HL-60/S4 treated with phorbol 12-myristate 13-acetate at 8.2 ng/mL for 4 days and 3 days (cell line): Measurements from ENCODE around the gene ARHGAP23.

Experiments
- in situ Hi-C: fragments of 300-500 bp; cut with MboI; formaldehyde crosslinking; loops from 2 replicates; pipeline ENCODE4 v1.15.0; 2022; ENCODE audit warnings: low sequenced_read_pairs

ARHGAP23 gene, protein sequence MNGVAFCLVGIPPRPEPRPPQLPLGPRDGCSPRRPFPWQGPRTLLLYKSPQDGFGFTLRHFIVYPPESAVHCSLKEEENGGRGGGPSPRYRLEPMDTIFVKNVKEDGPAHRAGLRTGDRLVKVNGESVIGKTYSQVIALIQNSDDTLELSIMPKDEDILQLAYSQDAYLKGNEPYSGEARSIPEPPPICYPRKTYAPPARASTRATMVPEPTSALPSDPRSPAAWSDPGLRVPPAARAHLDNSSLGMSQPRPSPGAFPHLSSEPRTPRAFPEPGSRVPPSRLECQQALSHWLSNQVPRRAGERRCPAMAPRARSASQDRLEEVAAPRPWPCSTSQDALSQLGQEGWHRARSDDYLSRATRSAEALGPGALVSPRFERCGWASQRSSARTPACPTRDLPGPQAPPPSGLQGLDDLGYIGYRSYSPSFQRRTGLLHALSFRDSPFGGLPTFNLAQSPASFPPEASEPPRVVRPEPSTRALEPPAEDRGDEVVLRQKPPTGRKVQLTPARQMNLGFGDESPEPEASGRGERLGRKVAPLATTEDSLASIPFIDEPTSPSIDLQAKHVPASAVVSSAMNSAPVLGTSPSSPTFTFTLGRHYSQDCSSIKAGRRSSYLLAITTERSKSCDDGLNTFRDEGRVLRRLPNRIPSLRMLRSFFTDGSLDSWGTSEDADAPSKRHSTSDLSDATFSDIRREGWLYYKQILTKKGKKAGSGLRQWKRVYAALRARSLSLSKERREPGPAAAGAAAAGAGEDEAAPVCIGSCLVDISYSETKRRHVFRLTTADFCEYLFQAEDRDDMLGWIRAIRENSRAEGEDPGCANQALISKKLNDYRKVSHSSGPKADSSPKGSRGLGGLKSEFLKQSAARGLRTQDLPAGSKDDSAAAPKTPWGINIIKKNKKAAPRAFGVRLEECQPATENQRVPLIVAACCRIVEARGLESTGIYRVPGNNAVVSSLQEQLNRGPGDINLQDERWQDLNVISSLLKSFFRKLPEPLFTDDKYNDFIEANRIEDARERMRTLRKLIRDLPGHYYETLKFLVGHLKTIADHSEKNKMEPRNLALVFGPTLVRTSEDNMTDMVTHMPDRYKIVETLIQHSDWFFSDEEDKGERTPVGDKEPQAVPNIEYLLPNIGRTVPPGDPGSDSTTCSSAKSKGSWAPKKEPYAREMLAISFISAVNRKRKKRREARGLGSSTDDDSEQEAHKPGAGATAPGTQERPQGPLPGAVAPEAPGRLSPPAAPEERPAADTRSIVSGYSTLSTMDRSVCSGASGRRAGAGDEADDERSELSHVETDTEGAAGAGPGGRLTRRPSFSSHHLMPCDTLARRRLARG (N-terminal part only)

DNA sequence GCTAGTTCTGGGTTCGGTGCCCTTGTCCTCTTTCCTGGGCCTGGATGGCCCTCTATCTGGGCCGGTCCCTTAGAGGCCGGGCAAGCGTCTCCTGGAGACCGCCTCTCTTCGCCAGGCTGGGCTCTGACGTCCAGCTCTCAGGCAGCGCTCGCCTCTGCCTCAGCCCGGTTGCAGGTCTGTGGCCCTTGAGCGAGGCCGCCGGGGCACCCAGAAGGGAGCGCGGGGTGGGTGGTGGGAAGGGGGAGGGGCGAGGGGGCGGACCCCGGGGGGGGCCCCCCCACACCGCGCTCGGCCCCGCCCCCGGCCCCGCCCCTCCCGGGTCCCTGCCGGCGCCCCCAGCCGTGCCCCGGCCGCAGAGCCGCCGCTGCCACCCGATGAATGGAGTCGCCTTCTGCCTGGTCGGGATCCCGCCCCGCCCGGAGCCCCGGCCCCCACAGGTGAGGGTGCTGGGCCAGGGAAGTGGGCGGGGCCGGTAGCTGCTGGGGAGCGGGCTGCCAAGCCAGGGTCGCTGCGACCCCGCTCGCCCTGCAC is at the start of gene ARHGAP23:
Gene ARHGAP23, plus strand, starts transcription at position 353 of the 531 bp plus-strand sequence. Its CDS starts 22 bp downstream, at position 375.
- in situ Hi-C loops: loop anchor here (10.0 kb wide), 2 partner anchors 47 to 237 kb away; no protein-coding TSS in a partner anchor

DNA sequence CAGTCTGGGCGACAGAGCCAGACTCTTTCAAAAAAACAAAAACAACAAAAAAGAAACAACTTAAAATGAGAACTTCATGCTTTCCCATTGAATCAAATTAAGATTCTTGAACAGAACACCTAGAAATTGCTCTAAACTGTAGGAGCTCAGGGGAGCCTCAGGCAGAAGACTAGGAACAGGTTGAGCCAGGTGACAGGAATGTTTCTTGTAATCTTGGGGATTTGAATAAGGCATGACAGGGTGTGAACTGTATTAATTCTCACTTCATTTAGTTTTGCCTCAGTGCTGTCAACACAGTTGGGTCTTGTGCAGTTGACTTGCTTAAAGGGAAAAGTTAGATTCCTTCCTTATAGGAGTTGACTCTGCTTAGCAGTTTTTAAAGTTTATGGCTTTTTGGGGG is 48.8 kb upstream of the ARHGAP23 start:
- in situ Hi-C loops: no loop called here

DNA sequence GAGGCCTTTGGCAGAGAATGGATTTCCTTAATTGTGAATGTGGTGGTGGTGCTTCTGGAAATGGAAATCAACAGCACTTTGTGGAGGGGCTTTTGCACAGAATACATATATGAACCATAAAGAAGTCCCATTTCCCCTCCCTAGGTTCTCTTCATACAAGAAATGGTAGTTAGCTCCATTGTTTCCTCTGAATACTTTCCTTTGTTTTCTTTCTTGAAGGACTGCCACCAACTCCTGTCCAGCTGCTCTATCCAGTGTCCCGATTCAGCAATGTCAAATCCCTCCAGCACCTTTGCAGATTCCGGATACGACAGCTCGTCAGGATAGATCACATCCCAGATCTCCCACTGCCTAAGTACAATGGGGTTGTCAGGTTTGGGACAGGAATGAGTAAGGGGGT is 33.2 kb upstream of the ARHGAP23 start:
- in situ Hi-C loops: no loop called here

DNA sequence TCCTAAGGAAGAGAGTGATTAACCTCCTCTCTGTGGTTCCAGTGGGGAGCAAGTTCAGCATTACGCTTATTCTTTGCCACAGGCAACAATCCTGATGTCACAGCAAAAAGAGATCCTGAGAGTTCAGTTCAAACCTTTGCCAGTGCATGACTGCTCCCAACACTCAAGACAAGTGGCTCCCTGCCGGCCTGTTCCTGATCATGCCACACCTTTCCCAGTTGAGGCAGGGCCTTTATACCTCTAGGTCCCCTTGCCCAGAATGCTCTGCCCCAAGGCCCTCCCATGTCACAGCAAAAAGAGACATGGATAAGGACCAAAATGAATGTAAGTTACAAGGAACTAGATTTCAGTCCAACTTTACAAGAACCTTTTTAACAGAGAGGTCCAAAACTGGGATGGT is 31.0 kb upstream of the ARHGAP23 start:
- in situ Hi-C loops: no loop called here

DNA sequence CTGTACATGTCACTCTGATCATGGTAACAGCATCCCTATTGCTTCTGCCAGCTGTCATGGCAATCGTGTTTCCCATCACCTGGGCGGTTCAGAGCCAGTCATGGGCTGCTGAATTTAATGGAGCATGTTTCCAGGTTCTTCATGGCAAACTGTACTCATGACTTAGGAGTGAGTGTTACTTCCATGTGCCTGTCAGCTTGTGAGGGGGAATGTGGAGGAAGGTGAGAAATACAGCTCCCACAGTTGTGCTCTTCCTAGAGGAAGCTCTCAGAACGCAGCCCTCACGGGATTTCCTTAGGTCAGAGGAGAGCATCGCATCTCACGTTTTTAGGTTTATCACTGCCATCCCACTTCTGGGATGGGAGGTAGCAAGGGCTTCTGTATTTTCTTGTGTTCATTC is 28.0 kb upstream of the ARHGAP23 start:
- in situ Hi-C loops: no loop called here

DNA sequence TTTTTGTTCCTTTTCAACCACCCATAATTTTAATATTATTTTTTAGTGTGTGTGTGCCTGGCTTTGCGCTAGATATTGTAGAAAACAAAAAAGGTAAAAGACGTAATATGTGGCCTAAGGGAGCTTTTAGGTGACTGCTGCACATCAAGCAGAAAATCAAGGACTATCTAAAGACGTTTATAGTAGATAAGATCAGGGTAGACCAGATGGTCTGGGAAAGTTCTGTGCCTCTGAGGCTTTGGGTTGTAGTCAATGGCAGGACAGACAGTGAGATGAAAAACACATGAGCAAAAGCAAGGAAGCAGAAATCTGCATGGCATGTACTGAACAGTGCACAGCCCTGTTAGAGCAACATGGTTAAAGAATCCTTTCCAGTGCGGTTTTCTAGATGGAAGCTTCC is 26.8 kb upstream of the ARHGAP23 start:
- in situ Hi-C loops: no loop called here

DNA sequence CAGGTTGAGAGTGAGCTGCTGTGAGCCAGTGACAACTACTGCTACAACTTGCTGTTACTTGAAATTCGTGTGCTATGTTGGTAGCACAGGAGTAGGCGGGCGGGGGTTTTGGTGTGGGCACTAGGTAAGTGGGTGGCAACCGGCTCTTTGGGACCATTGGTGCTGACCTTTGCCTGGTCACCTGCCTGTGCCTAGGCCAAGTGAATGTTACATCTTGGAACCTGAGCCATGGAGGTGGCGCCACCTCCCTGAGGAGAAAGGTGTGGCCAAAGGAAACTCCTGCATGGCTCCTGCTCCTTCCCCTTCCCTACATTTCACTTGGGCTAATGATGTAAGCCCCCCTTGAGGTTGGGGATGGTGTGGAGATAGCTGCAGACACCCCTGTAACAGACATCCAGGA is 25.4 kb upstream of the ARHGAP23 start:
- in situ Hi-C loops: no loop called here

DNA sequence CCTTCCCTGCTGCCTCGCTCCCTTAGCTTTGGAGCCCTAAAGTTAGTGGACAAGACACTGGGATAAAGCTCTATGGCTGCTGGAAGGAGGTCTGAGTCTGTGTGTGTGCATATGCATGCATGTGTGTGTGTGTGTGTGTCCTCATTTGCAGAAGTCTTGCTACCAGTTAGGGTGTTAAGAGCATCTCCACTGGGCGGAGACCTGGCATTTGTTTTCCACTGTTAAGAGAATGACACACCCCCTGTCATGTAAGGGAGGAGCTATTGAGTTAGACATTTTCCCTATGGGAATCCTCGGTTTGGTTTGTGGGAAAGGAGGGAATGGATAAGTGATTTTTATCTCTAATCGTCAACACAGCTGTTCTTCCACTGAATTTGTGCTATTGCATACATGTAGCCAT is 24.8 kb upstream of the ARHGAP23 start:
- in situ Hi-C loops: no loop called here

DNA sequence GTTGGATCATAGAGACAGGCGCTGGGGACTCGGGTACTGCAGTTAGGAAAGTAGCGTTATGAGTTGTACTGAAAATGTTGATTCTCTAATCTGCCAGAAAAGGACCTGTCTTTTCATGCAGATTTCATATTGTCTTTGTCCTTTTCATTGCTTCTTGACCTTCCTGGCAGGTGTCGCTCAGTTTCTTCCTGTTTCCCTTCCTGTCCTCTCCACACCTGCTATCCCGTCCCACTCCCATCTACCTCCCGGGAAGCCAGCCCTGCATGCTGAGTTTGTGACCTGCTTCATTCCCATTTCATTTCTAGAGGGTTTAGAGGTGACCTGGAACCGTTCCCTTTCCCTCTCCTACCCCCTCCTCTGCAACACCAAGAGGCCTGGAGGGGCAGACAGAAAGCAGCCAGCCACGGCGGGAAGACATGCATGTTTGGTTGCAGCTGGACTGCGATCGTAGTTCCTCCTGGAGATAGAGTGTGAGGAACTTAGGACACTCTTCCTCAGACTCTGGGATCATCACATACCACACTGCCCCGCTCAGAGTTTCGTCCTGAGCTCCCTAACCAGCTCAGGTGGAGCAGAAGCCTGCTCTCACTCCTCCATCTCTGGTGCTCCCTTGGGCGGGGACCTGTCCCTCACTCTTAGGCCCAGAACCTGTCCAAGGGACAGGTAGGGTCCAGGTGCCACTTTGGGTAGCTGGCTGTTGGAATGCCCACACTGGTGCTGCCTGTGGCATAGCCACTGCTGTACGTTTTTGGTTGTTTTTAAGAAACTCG is 23.9 kb upstream of the ARHGAP23 start:
- in situ Hi-C loops: no loop called here

DNA sequence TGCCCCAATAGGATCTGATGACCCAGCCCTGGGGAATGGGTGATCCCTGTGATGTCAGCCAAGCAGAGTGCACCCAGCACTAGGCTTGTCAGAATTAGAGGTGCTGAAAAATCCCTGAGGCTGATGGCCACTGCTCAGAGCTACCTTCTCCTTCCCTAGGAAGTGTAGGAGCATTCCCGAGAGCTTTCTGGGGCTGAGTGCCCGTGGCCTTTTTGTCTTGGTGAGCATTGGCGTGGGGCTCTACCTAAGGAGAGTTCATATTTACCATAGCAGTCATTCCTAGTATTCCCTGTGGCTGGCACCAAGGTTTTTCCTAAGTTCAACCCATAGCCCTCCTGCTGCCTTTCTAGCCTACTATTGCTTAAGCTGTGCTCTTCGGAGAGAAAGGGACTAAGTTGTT is 22.6 kb upstream of the ARHGAP23 start:
- in situ Hi-C loops: no loop called here

DNA sequence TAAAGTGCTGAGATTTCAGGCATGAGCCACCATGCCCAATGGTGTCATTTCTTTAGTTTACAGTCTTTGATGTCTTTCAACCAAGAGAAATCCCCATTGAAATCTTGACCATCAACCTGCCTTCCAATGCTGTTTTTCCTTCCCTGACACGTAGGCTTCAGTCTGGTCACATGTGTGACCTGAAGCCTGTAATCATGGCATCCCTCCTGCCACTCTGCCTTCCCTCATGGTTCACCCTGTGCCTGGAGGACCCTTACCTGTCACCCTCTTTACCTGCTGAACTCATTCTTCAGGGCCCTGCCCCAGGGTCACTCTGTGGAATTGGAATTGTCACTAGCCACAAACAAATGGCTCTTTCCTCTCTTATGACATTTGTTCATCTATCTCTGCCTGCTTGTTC is 18.1 kb upstream of the ARHGAP23 start:
- in situ Hi-C loops: no loop called here

DNA sequence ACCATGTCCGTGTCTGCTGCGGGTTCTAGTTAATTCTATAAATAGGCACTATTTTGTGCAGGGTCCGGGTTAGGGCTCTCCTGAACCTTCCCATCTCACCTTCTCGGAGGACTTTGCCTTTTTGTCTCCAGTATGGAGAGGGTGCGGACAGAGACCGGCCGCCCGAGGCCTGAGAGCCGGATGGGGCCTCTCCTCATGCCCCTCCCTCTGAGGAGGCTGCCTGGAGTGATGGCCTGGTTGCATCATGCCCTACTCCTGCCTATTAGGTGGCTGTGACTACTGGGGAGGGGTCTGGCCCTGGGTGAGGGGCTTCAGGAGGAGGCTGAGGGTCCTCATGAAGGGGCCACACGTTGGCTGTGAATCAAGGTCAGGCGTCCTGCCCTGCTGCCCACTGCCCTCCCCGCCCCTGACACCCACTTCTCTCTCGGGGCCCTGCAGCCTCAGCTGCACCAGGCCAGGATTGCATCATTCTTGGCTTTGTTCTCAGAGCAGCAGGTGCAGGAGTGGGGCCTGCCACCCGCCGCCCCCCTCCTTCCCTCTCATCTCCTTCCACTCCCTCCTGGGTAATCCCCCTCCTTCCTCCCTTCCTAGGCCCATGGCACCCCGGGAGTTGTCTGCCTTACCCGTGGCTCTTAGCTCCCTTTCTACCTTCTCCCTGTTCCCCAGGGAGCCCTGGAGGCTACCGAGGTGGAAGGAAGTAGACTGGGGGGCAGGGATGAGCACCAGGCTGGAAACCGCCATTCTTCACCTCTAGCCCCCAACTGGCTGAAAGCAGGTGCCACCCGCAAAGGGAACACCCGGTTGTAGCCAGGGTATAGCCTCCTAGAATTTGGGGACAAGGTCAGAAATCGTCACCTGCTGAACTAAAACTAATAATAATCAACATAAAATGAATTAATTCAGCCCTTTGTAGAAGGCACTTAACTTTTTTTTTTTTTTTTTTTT is 12.7 kb upstream of the ARHGAP23 start:
- in situ Hi-C loops: no loop called here

DNA sequence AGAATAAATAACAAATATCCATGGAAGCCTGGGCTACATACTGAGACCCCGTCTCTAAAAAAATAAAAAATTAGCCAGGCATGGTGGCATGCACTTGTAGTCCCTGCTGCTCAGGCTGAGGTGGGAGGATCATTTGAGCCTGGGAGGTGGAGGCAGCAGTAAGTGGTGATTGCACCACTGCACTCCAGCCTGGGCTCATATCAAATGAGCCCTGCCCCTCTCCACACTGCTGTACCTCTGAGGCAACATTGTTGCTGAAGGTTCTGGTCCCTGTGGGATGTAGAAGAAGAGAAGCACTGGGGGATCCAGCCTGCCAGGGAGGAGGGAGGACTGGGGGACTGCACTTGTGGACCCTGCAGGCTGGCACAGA is 11.4 kb upstream of the ARHGAP23 start:
- in situ Hi-C loops: no loop called here

DNA sequence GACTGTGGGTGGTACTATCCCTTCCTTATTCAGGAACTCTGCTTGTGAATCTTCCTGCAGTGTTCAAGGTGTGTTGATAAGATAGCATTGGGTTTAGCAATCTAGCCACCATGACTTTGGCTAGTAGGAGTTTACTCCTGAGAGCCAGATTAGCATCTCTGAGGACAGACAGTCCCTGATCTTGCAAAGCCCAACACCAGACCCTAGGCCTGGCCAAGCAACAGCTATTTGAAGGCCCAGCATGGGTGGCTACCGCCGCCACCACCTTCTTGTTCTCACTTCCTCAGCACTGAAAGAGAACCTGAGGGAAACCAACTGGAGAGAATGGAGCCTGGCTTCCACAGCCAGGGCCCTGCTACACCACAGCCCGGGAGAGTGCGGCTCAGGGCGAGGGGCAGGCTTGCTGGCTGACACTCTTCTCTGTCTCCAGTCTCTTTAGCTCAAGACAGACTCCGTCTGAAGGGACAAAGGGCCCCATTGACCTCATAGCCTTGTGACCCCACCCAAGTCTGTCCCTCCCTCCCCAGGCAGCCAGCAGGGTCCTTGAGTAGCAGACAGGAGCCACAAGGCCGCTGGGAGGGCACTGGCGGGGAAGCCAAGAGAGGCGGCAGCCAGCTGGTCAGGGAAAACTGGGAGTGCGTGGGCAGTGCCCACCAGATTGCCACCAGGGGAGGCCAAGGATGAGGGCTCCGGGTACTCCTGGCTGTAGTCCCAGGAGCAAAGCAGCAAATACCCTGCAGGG is 10.9 kb upstream of the ARHGAP23 start:
- in situ Hi-C loops: no loop called here

DNA sequence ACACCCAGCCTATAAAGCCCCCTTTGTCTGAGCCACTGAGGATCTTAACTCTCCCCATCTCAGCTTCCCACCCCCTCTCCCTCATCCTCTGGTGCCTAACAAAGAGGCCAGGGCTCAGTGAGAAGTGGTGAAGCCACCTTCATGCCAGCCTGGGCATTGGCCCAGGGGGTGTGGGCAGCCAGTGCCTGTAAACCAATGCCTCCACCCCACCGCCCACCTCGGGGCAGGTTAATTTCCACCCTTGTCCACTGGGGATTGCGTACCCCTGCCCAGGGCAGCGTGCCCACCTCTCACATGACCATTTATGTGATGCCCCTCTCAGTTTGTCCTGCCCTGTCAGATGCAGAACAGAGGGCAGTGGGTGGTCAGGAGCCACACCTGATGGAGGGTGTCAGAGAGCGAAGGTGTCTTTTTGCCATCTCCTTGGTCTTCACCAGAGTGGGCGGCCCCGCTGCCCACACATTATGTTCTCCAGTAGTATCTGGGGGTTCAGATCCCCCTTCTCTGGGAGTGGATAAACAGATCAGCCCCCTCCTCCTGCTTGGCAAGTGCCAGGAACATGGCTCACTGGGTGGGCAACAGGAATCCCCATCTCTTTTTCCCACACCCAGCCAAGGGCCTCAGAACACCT is 10.1 kb upstream of the ARHGAP23 start:
- in situ Hi-C loops: no loop called here

DNA sequence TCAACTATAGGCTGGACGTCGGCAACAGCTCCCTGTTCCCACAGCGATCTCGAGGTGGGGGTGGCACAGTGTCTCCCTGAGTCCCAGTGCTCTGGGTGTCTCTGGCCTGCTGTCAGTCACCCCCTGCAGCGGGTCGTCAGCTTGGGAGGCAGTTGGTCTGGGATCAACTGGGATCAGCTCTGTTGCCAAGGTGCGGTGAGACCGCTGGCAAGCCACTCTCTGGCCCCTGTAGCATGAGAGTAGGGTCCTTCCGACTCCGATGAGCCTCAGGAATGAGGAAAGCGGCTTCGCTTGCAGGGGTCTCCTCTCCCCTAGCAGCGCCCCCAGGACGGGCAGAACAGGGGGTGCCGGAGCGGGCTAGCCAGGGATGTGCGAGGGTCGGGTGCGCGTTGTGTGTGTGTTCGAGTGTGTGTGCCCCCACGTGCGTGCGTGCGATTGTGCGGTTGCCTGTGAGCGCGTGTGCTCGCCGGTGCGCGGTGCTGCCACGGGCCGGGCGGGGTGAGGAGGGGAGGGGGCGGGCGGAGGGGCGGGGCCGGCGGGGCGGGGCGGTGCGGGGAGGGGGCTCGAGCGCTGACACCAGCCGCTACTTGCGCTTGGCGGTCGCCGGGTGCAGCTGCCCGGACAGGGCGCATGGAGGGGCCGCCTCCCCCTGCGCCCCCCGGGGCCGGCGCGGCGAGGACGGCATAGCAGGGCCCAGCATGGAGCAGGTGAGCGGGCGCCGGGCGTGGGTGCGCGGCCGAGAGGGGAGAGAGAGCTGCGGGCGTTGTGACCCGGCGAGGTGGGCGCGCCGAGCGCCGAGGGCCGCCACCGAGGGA is 9.4 kb upstream of the ARHGAP23 start:
- in situ Hi-C loops: no loop called here

DNA sequence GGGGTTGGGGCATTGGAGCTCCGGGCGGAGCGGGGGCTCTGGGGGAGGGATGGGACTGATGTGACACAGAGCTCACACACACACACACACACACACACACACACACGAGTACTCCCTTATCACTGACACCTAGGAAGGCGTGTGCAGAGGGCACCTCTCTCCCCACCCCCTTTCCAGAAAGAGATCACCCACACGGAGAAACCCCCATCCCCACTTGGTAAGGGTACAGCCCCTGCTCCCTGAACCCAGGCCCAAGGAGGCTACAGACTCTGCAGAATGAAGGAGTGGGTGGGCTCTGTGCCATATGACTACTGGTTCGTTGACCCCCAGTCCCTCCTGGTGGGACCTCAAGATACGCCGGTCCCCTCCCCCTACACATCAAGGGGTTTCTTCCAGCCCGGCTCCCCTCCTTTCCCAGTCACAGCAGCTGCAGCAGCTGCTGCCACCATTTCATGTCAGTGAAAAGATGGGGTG is 8.7 kb upstream of the ARHGAP23 start:
- in situ Hi-C loops: no loop called here
